NT2/D1 (cell line): ENCODE results near the gene RBFOX1.

Experiments used
- SUZ12 ChIP-seq: IDR thresholded peaks from 2 replicates; pipeline ENCODE4 v1.6.1; 2011; ENCODE audit not compliant: insufficient read length, insufficient read depth; ENCODE audit errors: extremely low read depth
- YY1 ChIP-seq: IDR thresholded peaks from 2 replicates; pipeline ENCODE4 v1.6.1; 2011; ENCODE audit not compliant: insufficient read length, insufficient read depth
- ZNF274 ChIP-seq: IDR thresholded peaks from 2 replicates; pipeline ENCODE4 v1.6.1; 2011; ENCODE audit warnings: mild to moderate bottlenecking, low read depth, low read length

- TF ChIP-seq ZNF274 (no peak), YY1 (no peak), SUZ12 (no peak)
Measured at GRCh38 chr16:7350806-7351205, 18.2 kb downstream of the RBFOX1 start.
